Cardiac muscle cell (in vitro differentiated cells and primary cell): Measurements from ENCODE around the gene SEMA3D. TPM values are rescaled to one million over a fixed set of nuclear protein-coding genes. Genes with fewer than 3 reads are reported as not detected.

Experiments used
- DNase-seq, 2 donors: peaks; one replicate each; pipeline versions ENCODE4 v3.0.0 to v3.0.0-alpha.2; 2010 to 2017; ENCODE audit warnings: low read depth in 1 of 2, low spot score in 1 of 2
- H3K27ac ChIP-seq: fragments of 200-600 bp; sonication (generic); 2 replicates; pipeline ENCODE4 v1.5.1; 2016
- H3K27me3 ChIP-seq: fragments of 200-600 bp; sonication (generic); 2 replicates; pipeline ENCODE4 v1.6.0; 2016; ENCODE audit warnings: control low read depth
- H3K36me3 ChIP-seq: fragments of 200-600 bp; sonication (generic); 2 replicates; pipeline ENCODE4 v1.5.1; 2016; ENCODE audit warnings: control low read depth
- H3K4me1 ChIP-seq: fragments of 200-600 bp; sonication (generic); 2 replicates; pipeline ENCODE4 v1.8.1; 2017; ENCODE audit warnings: low read depth, mild to moderate bottlenecking, mixed run types
- H3K4me3 ChIP-seq: fragments of 200-600 bp; sonication (generic); 2 replicates; pipeline ENCODE4 v1.5.1; 2016; ENCODE audit warnings: mild to moderate bottlenecking
- H3K9me3 ChIP-seq: fragments of 200-600 bp; sonication (generic); 2 replicates; pipeline ENCODE4 v1.5.1; 2017; ENCODE audit warnings: low read depth, mild to moderate bottlenecking, control low read depth
- CTCF ChIP-seq: IDR thresholded peaks from 2 replicates; pipeline ENCODE4 v1.5.1; 2012; ENCODE audit warnings: low read depth, mild to moderate bottlenecking, low read length
- polyA plus RNA-seq: library from polyadenylated mRNA; unstranded; fragments of >200 nt; fragmentation: Nextera tagmentation; extraction: Ambion mirVana; gene quantifications from 2 replicates; pipeline ENCODE4 v1.2.1, GENCODE V29; 2016
- total RNA-seq: library from RNA; depleted of rRNA; stranded (reverse); fragments of >200 nt; gene quantifications from 2 replicates; pipeline ENCODE4 v1.2.3, GENCODE V29; 2016

The SEMA3D gene
- total and polyA plus RNA-seq, 2 experiments from 2014 or later: 2.1 to 3.7 TPM

- H3K4me1 ChIP-seq: no peaks in the 10 kb centered on the region
- TF ChIP-seq CTCF: no peak
- H3K36me3 ChIP-seq: no peaks in the 10 kb centered on the region
- no peaks in the 10 kb centered on the region for H3K27me3 ChIP-seq
- no peak overlapping the region for H3K27ac ChIP-seq
- H3K9me3 ChIP-seq: no peaks in the 10 kb centered on the region
- no peak for DNase-seq
- H3K4me3 ChIP-seq: no peak overlapping the region
Observed at GRCh38 chr7:85130702-85131101, 56.2 kb downstream of the SEMA3D start.

- H3K27me3 ChIP-seq: no peaks in the 10 kb centered on the region
- no peaks in the 10 kb centered on the region for H3K4me1 ChIP-seq
- no peak for DNase-seq
- no peak for TF ChIP-seq CTCF
- no peak overlapping the region for H3K4me3 ChIP-seq
- no peaks in the 10 kb centered on the region for H3K36me3 ChIP-seq
- no peaks in the 10 kb centered on the region for H3K9me3 ChIP-seq
- no peak overlapping the region for H3K27ac ChIP-seq
Observed at GRCh38 chr7:85126383-85126782, 60.5 kb downstream of the SEMA3D start.

- no peaks in the 10 kb centered on the region for H3K4me1 ChIP-seq
- H3K9me3 ChIP-seq: no peaks in the 10 kb centered on the region
- H3K36me3 ChIP-seq: no peaks in the 10 kb centered on the region
- H3K27me3 ChIP-seq: no peaks in the 10 kb centered on the region
- TF ChIP-seq CTCF: no peak
- H3K4me3 ChIP-seq: no peak overlapping the region
- no peak for DNase-seq
- H3K27ac ChIP-seq: no peak overlapping the region
Observed at GRCh38 chr7:85125651-85126131, 61.2 kb downstream of the SEMA3D start.

- Histone ChIP-seq H3K9me3 (no peaks in the 10 kb centered on the region), H3K36me3 (no peaks in the 10 kb centered on the region), H3K4me1 (no peaks in the 10 kb centered on the region), H3K4me3 (no peak overlapping the region), H3K27ac (no peak overlapping the region), H3K27me3 (no peaks in the 10 kb centered on the region)
- TF ChIP-seq CTCF: no peak
- no peak for DNase-seq
Observed at GRCh38 chr7:85125176-85125575, 61.7 kb downstream of the SEMA3D start.

GRCh38 chr7:85119934-85120333, 66.9 kb downstream of the SEMA3D start:
- TF ChIP-seq CTCF: no peak
- Histone ChIP-seq H3K36me3 (no peaks in the 10 kb centered on the region), H3K27me3 (no peaks in the 10 kb centered on the region), H3K4me1 (no peaks in the 10 kb centered on the region), H3K9me3 (no peaks in the 10 kb centered on the region), H3K27ac (no peak overlapping the region), H3K4me3 (no peak overlapping the region)
- no peak for DNase-seq

- TF ChIP-seq CTCF: no peak
- Histone ChIP-seq H3K4me1 (peaks cover 8% of the 10 kb centered on the region), H3K27me3 (no peaks in the 10 kb centered on the region), H3K36me3 (no peaks in the 10 kb centered on the region), H3K27ac (no peak overlapping the region), H3K9me3 (no peaks in the 10 kb centered on the region), H3K4me3 (no peak overlapping the region)
- DNase-seq: no peak
Observed at GRCh38 chr7:85115862-85116261, 71.0 kb downstream of the SEMA3D start.
